GM19025 (cell line): Measurements from ENCODE around the gene BHLHA15.

Source experiments
- ATAC-seq: cut with Tn5 transposase; IDR thresholded peaks from one replicate; pipeline ENCODE4 v1.9.1; 2021; ENCODE audit warnings: mild to moderate bottlenecking, low read depth, moderate library complexity; ENCODE audit not compliant: unreplicated experiment

Gene BHLHA15

GRCh38 chr7:98223351-98223897, 12.2 kb downstream of the BHLHA15 start:
- no peak for ATAC-seq

GRCh38 chr7:98223898-98224700, 12.9 kb downstream of the BHLHA15 start:
- no peak for ATAC-seq

GRCh38 chr7:98224701-98225181, 13.5 kb downstream of the BHLHA15 start:
- ATAC-seq = no peak

- ATAC-seq = no peak
Observed at GRCh38 chr7:98225913-98226614, 14.8 kb downstream of the BHLHA15 start.

- no peak for ATAC-seq
Observed at GRCh38 chr7:98227939-98228338, 16.7 kb downstream of the BHLHA15 start.

- no peak for ATAC-seq
Observed at GRCh38 chr7:98228801-98229200, 17.6 kb downstream of the BHLHA15 start.

GRCh38 chr7:98229441-98229840, 18.2 kb downstream of the BHLHA15 start:
- ATAC-seq = no peak

GRCh38 chr7:98229991-98230745, 18.9 kb downstream of the BHLHA15 start:
- no peak for ATAC-seq

GRCh38 chr7:98230746-98231471, 19.7 kb downstream of the BHLHA15 start:
- ATAC-seq = no peak

- ATAC-seq = no peak
Observed at GRCh38 chr7:98231493-98232262, 20.4 kb downstream of the BHLHA15 start.

- ATAC-seq = no peak
Observed at GRCh38 chr7:98232263-98232585, 21.0 kb downstream of the BHLHA15 start.

- no peak for ATAC-seq
Observed at GRCh38 chr7:98232799-98233198, 21.6 kb downstream of the BHLHA15 start.

- ATAC-seq = no peak
Observed at GRCh38 chr7:98233219-98234070, 22.2 kb downstream of the BHLHA15 start.

GRCh38 chr7:98234429-98235147, 23.3 kb downstream of the BHLHA15 start:
- ATAC-seq = no peak

- ATAC-seq = no peak
Observed at GRCh38 chr7:98235901-98236300, 24.7 kb downstream of the BHLHA15 start.

GRCh38 chr7:98236355-98237185, 25.3 kb downstream of the BHLHA15 start:
- ATAC-seq = no peak

GRCh38 chr7:98238076-98238475, 26.8 kb downstream of the BHLHA15 start:
- no peak for ATAC-seq
